ENCODE measurements around the gene METTL16. TPM values are rescaled to one million over a fixed set of nuclear protein-coding genes. Genes with fewer than 3 reads are reported as not detected.

METTL16 gene
- total and polyA plus RNA-seq, 2 experiments from 2014 or later, result 40.1 to 80.8 TPM

DNA sequence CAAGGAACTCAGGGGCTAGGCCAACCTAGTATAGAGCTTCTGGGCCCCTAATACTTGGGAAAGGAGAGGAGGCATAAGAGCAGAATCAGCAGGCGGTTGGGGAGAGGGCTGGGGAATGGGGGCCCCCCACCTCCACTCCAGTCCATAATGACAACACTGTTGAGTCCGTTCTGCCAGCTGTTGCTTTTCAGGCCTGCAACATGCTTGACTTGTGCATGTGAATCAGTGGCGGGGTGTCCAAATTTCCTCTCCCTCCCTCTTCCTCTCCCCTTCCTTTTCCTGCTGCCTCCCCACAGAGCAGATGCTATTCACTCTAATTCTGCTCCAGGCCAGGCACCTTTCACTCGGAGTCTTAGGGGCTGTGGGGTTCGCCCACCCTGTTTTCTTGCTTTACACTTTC, 142.6 kb downstream of the METTL16 start:
- DNase-seq (ENCODE audit: low spot score), result no peak
- H3K36me3 Mint-ChIP-seq (ENCODE audit: low read depth), result peaks cover 12% of the 10 kb centered on the region; the same call in 2 of the 3 replicates
- no peaks in the 10 kb centered on the region for H3K9me2 ChIP-seq (ENCODE audit: insufficient read depth)

DNA sequence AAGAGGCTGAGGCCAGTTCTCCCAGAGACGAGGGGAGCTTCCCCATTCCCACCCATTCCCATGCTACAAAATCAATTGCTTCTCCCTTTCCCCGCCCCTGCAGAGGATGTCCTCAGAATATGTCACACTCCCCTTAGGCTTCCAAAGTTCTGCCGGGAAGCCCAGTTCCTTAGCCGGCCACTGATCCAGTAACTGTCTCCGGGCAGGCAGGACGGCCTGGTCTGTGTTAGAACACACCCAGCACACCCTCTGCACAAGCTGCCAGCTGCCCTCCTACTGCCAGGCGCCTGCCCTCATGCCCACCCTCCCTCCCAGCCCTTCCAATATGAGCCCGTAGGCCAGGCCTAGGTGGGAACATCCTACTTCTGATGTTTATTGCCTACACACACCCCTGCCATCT, 143.3 kb downstream of the METTL16 start:
- Histone ChIP-seq H2AFZ (no peak overlapping the region), H3K4me2 (no peak overlapping the region), H3K79me2 (replicated peaks; ENCODE audit: insufficient read depth) (no peaks in the 10 kb centered on the region), H3K4me3 (no peak overlapping the region), H3K4me1 (ENCODE audit: insufficient read depth) (no peaks in the 10 kb centered on the region; the same call in 1 of the 2 replicates), H3K27me3 (ENCODE audit: insufficient read depth) (no peaks in the 10 kb centered on the region), H4K20me1 (replicated peaks; ENCODE audit: insufficient read depth) (no peaks in the 10 kb centered on the region; the same call in 1 of the 2 replicates), H3K27ac (ENCODE audit: low read depth) (no peak overlapping the region), H3K36me3 (ENCODE audit: insufficient read depth) (no peaks in the 10 kb centered on the region), H3K9me2 (ENCODE audit: insufficient read depth) (no peaks in the 10 kb centered on the region), H3F3A (replicated peaks; ENCODE audit: low read depth) (0 out of 2 replicates have a peak, but pooled peaks cover 3% of the 10 kb centered on the region)
- Mint-ChIP-seq H3K27ac (no peak overlapping the region), H3K27me3 (ENCODE audit: insufficient read depth, low read depth, poor library complexity) (peaks cover 18% of the 10 kb centered on the region), H3K36me3 (ENCODE audit: low read depth) (peaks cover 9% of the 10 kb centered on the region; the same call in 1 of the 3 replicates), H3K4me1 (peaks cover 17% of the 10 kb centered on the region), H3K4me3 (no peak overlapping the region), H3K9me3 (no peaks in the 10 kb centered on the region)
- DNase-seq (ENCODE audit: low spot score), result no peak
- no peak for ATAC-seq
- no peak for TF ChIP-seq NANOG (IDR thresholded peaks at IDR 0.05; ENCODE audit: borderline replicate concordance)
- no peak for TF ChIP-seq STAT1 (IDR thresholded peaks at IDR 0.05; ENCODE audit: unreplicated experiment)
- TF ChIP-seq EZH2phosphoT487 (IDR thresholded peaks at IDR 0.05; ENCODE audit: unreplicated experiment), result no peak
- TF ChIP-seq CREB1 (CRISPR knock-in tag; IDR thresholded peaks at IDR 0.05; ENCODE audit: low read depth), result no peak
- TF ChIP-seq, protein P1, sequence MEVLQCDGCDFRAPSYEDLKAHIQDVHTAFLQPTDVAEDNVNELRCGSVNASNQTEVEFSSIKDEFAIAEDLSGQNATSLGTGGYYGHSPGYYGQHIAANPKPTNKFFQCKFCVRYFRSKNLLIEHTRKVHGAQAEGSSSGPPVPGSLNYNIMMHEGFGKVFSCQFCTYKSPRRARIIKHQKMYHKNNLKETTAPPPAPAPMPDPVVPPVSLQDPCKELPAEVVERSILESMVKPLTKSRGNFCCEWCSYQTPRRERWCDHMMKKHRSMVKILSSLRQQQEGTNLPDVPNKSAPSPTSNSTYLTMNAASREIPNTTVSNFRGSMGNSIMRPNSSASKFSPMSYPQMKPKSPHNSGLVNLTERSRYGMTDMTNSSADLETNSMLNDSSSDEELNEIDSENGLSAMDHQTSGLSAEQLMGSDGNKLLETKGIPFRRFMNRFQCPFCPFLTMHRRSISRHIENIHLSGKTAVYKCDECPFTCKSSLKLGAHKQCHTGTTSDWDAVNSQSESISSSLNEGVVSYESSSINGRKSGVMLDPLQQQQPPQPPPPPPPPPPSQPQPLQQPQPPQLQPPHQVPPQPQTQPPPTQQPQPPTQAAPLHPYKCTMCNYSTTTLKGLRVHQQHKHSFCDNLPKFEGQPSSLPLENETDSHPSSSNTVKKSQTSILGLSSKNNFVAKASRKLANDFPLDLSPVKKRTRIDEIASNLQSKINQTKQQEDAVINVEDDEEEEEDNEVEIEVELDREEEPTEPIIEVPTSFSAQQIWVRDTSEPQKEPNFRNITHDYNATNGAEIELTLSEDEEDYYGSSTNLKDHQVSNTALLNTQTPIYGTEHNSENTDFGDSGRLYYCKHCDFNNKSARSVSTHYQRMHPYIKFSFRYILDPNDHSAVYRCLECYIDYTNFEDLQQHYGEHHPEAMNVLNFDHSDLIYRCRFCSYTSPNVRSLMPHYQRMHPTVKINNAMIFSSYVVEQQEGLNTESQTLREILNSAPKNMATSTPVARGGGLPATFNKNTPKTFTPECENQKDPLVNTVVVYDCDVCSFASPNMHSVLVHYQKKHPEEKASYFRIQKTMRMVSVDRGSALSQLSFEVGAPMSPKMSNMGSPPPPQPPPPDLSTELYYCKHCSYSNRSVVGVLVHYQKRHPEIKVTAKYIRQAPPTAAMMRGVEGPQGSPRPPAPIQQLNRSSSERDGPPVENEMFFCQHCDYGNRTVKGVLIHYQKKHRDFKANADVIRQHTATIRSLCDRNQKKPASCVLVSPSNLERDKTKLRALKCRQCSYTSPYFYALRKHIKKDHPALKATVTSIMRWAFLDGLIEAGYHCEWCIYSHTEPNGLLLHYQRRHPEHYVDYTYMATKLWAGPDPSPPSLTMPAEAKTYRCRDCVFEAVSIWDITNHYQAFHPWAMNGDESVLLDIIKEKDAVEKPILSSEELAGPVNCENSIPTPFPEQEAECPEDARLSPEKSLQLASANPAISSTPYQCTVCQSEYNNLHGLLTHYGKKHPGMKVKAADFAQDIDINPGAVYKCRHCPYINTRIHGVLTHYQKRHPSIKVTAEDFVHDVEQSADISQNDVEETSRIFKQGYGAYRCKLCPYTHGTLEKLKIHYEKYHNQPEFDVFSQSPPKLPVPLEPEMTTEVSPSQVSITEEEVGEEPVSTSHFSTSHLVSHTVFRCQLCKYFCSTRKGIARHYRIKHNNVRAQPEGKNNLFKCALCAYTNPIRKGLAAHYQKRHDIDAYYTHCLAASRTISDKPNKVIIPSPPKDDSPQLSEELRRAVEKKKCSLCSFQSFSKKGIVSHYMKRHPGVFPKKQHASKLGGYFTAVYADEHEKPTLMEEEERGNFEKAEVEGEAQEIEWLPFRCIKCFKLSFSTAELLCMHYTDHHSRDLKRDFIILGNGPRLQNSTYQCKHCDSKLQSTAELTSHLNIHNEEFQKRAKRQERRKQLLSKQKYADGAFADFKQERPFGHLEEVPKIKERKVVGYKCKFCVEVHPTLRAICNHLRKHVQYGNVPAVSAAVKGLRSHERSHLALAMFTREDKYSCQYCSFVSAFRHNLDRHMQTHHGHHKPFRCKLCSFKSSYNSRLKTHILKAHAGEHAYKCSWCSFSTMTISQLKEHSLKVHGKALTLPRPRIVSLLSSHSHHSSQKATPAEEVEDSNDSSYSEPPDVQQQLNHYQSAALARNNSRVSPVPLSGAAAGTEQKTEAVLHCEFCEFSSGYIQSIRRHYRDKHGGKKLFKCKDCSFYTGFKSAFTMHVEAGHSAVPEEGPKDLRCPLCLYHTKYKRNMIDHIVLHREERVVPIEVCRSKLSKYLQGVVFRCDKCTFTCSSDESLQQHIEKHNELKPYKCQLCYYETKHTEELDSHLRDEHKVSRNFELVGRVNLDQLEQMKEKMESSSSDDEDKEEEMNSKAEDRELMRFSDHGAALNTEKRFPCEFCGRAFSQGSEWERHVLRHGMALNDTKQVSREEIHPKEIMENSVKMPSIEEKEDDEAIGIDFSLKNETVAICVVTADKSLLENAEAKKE (CRISPR knock-in tag; IDR thresholded peaks at IDR 0.05), result no peak
- no peak for TF ChIP-seq EZH2 (IDR thresholded peaks at IDR 0.05; ENCODE audit: low read depth, unreplicated experiment)
- TF ChIP-seq ZNF331 (CRISPR knock-in tag; IDR thresholded peaks at IDR 0.05; ENCODE audit: low read depth), result no peak
- TF ChIP-seq ZNF114 (CRISPR knock-in tag; IDR thresholded peaks at IDR 0.05), result no peak

More for the DNA sequence above, 142.6 kb downstream of the METTL16 start:
- 0 out of 2 replicates have a peak, but pooled peaks cover 3% of the 10 kb centered on the region for H3F3A ChIP-seq (replicated peaks; ENCODE audit: low read depth)
- H2AFZ ChIP-seq, result no peak overlapping the region
- ATAC-seq, result no peak
- no peaks in the 10 kb centered on the region; the same call in 1 of the 2 replicates for H3K4me1 ChIP-seq (ENCODE audit: insufficient read depth)
- TF ChIP-seq CREB1 (CRISPR knock-in tag; IDR thresholded peaks at IDR 0.05; ENCODE audit: low read depth) (no peak), JUNB (IDR thresholded peaks at IDR 0.05; ENCODE audit: unreplicated experiment) (no peak), ZNF114 (CRISPR knock-in tag; IDR thresholded peaks at IDR 0.05) (no peak), NANOG (IDR thresholded peaks at IDR 0.05; ENCODE audit: borderline replicate concordance) (no peak)
- TF ChIP-seq, protein P2, sequence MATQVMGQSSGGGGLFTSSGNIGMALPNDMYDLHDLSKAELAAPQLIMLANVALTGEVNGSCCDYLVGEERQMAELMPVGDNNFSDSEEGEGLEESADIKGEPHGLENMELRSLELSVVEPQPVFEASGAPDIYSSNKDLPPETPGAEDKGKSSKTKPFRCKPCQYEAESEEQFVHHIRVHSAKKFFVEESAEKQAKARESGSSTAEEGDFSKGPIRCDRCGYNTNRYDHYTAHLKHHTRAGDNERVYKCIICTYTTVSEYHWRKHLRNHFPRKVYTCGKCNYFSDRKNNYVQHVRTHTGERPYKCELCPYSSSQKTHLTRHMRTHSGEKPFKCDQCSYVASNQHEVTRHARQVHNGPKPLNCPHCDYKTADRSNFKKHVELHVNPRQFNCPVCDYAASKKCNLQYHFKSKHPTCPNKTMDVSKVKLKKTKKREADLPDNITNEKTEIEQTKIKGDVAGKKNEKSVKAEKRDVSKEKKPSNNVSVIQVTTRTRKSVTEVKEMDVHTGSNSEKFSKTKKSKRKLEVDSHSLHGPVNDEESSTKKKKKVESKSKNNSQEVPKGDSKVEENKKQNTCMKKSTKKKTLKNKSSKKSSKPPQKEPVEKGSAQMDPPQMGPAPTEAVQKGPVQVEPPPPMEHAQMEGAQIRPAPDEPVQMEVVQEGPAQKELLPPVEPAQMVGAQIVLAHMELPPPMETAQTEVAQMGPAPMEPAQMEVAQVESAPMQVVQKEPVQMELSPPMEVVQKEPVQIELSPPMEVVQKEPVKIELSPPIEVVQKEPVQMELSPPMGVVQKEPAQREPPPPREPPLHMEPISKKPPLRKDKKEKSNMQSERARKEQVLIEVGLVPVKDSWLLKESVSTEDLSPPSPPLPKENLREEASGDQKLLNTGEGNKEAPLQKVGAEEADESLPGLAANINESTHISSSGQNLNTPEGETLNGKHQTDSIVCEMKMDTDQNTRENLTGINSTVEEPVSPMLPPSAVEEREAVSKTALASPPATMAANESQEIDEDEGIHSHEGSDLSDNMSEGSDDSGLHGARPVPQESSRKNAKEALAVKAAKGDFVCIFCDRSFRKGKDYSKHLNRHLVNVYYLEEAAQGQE (IDR thresholded peaks at IDR 0.05; ENCODE audit: unreplicated experiment), result no peak
- no peak overlapping the region for H3K4me3 ChIP-seq
- no peaks in the 10 kb centered on the region for H3K79me2 ChIP-seq (replicated peaks; ENCODE audit: insufficient read depth)
- no peak overlapping the region for H3K4me2 ChIP-seq
- Mint-ChIP-seq H3K9me3 (no peaks in the 10 kb centered on the region), H3K4me3 (no peak overlapping the region), H3K27ac (peak overlapping the region; percentile 67; the same call in 1 of the 2 replicates), H3K27me3 (ENCODE audit: insufficient read depth, low read depth, poor library complexity) (peaks cover 18% of the 10 kb centered on the region), H3K4me1 (peaks cover 17% of the 10 kb centered on the region)
- H3K27ac ChIP-seq (ENCODE audit: low read depth), result no peak overlapping the region
- no peaks in the 10 kb centered on the region; the same call in none of the 2 replicates for H4K20me1 ChIP-seq (replicated peaks; ENCODE audit: insufficient read depth)
- no peaks in the 10 kb centered on the region for H3K27me3 ChIP-seq (ENCODE audit: insufficient read depth)
- H3K36me3 ChIP-seq (ENCODE audit: insufficient read depth), result no peaks in the 10 kb centered on the region

All from GM23338 (cell line).